NCI-H748 treated with DMSO at 0.1 percent for 48 hours (cell line): ENCODE measurements around the gene NEK2.
A peak's percentile ranks its signal among the peaks of the same experiment; 100 is the strongest.
"Not testable (repeated sequence)": the region's sequence is repeated elsewhere in the genome, so short reads cannot be mapped to it uniquely, and the experiment has no call there.

Source experiments
- DNase-seq: peaks from one replicate; lab custom pipeline; 2025; lab: John Stamatoyannopoulos, UW

Gene NEK2

DNA sequence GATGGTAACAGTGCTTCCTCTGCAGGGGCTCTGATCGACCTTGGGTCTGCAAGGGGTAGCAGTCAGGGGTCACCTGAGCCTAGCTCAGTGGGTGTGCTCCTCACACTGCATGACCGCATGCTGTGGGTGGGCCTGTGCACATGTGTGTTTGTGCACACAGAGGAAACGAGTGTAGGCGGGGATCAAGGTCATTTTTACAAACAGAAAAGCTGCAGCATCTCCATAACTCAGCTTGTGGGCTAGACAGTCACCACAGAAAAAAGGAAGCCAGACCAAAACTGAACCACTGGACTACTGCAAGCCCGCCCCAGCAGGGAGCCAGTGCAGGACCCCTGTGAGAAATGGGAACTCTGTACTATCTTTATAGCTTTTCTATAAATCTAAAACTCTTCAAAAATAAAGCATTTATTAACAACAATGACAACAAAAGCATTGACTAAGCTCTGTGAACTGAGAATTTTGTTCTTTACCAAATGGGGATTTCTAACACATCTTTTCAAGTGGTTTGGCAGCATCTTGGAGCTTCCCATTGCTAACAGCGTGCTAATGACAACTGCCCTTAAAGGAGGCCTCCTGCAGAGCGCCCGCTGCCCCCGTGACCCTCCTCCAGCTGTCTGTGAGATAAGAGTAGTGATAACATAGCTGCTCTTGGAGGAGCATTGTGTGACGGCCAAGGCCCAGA lies 19.9 kb upstream of the NEK2 start:
- DNase-seq, result no peak

DNA sequence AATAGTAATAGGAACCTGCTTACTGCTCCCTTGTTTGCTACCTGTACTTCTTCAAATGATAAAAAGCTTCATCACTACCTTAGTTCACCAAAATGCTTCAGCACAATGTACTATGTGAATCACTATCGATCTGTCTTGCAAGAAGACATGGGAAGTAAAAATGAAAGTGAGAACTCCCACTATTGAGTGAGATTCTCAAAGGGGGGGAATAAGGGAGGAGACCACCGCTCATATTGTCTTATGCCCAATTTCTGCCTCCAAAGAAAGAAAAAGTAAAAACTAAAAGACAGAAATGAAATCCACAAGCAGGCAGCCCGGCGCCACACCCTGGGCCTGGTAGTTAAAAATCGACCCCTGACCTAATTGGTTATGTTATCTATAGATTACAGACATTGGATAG lies 18.5 kb upstream of the NEK2 start:
- not testable (repeated sequence) for DNase-seq

DNA sequence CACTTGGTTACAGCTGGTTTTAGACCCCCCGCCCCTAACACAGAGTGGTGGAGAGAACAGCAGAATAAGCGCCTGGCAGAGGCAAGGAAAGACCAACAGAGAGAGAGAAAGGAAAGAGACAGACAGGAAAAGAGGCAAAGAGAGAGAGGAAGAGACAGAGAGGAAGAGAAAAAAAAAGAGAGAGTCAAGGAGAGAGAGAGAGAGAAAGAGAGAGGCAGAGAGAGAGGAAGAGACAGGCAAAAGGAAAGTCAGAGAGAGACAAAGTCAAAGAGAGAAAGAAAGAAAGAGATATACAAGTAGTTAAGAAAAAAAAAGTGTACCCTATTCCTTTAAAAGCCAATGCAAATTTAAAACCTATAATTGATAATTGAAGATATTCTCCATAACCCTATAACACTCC lies 13.0 kb upstream of the NEK2 start:
- DNase-seq, result no peak

DNA sequence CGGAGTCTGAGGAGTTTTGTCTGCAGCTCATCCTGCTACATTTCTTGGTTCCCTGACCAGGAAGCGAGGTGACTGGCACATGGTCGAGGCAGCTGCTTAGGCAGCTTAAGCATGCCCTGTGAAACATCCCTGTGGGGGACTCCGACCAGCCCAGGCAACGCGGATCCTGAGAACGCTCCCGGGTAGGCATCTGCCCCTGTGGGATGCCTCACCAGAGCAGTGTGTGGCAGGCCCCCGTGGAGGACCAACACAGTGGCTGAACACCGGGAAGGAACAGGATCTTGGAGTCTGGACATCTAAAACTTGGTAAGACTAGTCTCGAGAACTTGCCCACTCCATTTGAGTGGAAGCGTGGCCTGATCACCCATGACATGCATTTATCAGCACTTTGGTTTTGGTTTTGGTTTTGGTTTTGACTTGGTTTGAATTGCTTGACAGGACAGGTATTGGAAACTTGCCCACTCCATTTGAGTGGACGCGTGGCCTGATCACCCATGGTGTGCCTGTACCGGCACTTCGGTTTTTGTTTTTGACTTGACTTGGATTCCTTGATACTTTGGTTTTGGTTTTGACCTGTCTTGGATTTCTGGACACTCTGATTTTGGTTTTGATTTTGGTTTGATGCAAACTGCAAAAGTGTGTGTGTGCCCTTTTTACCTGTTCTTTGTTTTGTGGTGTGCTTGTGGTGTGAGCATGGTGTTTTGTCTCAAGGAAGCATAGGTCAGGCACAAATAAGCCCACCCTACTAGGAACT lies 12.2 kb upstream of the NEK2 start:
- no peak for DNase-seq

DNA sequence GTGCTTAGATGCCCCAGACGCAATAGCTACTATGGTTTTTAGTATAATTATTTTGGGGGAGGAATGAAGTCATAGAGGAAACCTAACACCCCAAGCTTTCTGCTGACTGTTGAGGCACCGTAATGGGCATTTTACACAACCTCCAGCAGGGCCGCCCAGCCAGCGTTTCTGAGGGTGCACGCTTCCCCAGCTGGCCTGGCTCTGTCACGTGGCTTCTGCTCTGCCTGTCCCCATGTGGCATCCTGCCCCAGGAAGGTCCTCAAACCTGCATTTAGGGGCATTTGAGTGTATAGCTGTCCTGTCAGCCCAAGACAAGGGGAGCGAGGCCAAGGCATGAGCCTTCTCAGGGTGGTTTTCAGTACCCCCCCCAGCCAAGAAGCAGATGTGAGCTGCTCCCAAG lies 10.4 kb upstream of the NEK2 start:
- DNase-seq, result no peak

DNA sequence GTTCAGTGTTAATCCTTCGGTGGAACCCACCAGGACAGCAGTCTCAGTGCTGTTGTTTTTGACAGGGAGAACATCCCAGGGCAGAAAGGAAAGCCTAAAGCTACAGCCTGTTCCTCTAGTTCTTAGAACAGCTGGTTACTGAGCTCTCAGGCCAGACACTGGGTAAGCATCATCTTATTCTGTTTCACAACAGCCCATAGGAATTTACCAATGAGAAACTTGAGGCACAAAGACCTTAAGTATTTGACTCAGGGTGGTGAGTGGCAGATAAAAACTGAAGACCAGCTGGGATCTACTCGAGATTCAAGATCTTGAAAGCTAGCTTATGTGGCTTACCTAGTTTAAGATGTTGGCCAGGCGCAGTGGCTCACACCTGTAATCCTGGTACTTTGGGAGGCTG lies 9.4 kb upstream of the NEK2 start:
- no peak for DNase-seq

DNA sequence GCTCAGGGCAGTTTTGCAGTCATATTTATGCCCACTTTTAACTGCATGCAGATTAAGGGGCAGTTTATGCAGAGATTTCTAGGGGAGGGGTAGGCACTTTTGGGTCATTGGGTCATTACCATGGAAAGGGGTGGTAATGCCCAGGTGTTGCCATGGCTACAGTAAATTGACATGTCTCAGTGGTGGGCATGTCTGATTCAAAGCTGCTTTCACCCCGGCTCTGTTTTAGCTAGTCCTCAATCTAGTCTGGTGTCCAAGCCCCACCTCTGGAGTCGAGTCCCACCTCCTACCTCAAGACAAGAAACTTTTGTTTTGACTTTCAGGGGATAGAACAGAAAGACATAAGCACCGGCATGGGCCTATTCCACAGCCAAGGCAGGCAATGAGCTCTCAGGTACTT lies 8.9 kb upstream of the NEK2 start:
- no peak for DNase-seq

DNA sequence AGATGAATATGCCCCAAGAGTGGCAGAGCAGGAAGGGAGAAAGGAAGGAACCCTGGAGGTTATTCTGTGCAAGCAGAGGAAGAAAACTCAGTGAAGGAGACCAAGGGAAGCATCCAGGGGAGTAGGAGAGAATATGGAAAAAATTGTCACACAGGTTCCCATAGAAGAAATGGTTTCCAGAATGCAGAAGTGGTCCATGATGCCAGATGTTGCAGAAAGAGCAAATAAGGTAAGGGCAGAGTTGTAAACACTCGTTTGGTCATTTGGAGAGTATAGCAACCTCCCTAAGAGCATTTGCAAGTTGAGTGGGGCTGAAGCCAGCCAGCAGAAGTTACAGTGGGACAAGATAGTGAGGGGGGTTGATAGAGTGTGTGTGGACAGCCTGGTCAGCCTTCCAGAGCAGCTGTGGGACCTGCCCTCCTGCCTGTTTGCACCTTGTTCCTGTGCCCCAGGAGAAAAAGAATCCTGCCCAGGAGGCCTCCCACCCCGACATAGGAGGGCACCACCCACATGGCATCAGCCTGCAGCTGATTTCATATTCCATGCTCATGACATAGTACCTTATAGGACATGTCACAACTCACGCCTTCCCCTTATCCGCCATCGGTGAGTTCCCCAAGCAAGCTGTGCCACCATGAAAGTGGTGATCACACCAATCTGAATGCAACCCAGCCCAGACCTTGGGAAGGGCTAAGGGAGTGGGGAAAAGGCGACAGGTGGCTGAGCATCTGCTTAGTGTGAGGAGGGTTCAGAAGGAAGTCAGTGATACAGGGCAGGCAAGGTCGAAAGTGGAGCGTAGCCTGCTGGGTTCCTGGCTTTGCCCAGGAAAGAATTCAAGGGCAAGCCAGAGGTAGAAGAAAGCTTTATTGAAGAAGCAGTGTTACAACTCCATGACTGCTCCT lies 8.2 kb upstream of the NEK2 start:
- no peak for DNase-seq

DNA sequence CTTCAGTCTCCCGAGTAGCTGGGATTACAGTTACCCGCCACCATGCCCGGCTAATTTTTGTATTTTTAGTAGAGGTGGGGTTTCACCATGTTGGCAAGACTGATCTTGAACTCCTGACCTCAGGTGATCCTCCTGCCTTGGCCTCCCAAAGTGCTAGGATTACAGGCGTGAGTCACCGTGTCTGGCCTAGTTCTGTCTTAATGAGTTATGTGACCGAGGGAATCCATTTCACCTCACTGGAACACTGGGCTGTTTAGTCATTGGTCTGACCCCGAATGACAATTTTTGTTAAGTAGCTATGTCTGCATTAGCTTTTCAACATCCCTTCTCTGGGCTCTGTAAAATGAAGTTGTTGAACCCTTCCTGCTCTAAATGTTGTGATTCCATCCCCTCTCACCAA lies 6.8 kb upstream of the NEK2 start:
- not testable (repeated sequence) for DNase-seq

DNA sequence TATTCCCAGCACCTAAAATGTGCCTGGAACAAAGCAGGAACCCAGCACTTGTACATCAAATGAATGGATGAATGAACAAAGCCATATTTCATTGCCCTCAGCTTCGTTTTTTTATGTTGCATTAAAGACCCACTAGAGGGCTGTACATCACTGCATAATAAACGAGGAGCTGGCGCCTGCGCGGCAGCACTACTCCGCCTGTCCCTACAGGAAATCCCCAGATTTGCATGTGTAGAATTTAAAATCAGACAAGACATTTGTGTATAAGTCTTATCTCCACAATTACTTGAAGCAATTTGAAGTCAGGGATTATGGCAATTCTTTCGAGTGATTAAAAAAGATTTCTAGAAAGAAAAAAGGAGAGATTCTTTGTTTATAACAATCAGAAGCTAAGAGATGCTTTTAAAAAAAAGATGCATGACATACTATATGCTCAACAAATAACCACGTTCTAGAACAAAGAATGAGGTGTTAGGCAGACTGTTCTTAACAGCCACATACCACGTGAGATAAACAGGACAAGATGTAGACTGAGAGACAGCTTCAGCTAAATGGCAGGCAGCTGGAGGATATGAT lies 5.4 kb upstream of the NEK2 start:
- DNase-seq, result peak; percentile 60

DNA sequence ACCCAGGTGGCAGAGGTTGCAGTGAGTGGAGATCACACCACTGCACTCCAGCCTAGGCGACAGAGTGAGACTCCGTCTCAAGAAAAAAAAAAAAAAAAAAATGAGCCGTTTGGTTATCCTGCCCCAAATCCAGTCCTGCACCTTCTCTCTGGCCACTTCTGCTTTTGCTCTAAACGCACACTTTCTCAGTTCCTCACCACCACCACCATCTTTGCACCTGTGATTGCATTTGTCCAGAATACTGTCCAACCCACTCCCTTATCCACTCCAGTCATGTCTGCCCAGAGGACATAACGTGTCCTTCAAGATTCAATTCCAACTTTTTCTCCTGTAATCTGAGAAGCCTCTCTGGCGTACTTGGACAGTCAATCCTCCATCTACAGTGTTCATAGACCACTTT lies 2.2 kb upstream of the NEK2 start:
- DNase-seq, result no peak

DNA sequence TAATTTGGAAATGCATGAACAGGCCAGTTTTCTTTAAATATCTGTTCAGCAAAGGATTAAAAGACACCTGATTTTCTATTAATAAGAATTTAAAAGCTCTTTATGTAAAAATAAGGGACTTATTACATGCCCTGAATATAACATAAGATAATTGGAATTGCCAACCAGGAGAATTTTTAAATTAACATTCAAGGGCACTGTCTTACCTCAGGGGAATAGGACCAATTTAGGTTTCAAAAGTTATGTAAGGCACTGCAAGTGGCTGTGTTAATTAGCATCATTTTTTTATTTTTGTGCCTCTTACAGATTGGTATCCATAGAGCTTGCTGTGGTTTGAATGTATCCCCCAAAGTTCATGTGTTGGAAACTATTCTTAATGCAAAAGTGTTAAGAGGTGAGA lies 1.3 kb upstream of the NEK2 start:
- DNase-seq, result no peak

DNA sequence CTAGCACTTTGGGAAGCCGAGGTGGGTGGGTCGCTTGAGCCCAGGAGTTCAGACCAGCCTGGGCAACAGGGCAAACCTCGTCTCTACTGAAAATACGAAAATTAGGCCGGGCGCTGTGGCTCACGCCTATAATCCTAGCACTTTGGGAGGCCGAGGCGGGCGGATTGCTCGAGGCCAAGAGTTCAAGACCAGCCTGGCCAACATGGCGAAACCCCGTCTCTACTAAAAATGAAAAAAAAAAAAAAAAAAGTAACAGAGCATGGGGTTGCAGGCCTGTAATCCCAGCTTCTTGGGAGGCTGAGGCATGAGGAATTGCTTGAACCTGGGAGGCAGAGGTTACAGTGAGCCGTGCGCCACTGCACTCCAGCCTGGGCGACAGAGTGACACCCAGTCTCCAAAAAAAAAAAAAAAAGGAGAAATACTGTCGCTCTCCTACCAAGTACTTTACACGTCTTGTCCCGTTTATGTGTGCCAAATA lies 724 bp upstream of the NEK2 start:
- no peak for DNase-seq

DNA sequence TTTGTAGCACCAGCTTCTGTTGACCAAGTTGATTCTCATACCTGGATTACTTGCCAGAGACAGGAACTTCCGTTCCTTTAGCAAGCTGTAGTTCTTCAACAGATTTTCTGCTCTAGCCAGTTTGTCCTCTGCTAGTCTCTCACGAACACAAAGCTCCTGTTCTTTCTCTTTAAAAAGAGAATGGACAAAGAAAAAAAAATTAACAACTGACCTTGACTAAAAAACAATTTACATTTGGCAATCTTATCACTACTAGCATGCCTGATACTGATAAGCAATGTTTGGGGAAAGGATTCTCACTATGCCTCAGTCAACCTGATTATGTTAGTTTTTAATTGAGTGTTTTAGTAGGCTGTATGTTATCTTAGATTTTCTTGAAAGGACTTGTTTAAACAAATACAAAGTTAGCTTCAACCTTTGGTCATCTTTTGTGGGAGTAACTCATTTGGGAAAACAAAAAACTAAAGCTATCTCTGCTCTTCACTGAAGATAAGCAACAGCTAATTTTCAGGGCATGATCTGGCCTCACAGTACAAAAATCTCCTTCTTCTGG lies 8.3 kb downstream of the NEK2 start:
- no peak for DNase-seq

DNA sequence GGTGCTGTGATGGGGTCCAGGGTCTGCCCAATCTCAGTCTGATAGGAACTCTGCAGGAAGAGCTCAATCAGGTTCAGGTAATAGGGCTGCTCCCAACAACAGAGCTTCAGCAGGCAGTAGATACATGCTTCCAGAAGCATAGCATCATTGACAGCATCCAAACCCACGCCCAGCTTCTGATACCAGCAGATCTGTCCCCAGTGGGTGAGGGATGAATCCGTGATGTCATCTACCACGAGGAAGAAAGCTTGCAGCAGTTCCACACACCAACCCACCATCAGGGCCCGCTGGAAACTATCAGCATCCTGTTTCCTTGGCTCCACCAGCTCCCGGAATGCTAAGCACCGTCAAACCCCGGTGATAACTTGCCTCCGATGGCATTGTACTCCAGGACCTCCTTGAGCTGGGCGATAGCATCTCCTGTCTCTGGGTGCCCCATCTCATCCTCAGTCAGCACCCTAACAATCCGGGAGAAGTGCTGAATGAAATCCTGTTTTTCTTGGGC lies 14.7 kb downstream of the NEK2 start:
- no peak for DNase-seq

DNA sequence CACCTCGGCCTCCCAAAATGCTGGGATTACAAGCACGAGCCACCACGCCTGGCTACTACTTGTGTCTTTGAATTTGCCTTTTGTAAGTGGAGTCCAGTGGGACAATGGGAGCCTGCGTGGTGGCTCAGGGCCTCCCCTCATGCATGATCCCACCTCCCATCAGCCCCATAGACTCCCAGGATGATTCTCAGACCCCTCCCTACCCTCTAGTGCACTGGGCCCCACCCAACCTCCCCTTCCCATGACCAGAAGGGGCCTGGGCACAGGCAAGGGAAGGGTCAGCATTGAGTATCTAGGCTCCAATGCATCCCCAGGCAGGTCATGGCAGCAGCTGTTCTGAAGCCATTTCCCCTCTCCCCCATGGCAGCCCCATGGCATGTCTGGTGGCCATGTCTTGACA lies 18.7 kb downstream of the NEK2 start:
- no peak for DNase-seq

DNA sequence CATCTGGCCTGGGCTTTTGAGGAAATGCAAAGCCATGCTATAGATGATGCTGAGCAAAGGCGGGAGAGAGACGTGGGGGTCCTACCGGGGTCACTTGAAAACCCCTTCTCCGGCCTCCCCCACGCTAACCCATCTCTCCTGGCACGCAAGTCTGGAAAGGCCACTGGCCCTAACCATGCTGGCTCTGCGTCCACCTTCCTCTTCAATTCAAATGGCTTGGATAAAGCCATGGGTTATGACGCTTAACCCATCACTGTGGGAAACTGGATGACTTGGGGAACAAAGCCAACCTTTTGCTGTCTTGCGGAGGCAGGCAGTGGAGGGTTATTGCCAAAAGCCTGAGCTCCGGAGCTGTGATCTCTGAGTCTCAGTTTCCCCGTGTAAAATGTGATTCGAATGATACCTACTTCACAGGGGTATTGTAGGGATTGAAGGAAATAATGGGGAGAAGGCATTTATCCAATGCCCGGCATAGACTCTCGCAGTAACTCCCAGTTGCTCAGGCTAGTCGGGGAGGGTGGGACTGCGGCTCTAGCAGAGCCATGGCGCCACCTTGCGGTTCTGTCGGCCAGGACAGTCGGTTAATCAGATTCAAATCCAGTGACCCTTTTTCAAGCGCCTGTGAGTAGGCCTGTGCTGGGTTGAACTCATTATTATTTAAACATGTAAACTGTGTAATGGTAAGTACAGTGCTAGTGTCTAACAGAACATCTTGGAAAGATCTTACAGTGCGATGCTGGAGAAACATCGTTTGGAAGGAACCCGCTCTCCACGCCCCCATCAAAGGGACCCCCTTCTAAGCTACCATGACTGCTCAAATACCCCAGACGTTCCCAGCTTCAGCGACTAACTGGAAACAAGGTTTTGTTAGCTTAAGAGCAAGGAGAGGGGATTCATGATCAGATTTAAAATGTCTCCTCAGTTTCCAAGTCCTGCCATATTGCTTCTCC lies 20.3 kb downstream of the NEK2 start:
- peak; percentile 61 for DNase-seq

DNA sequence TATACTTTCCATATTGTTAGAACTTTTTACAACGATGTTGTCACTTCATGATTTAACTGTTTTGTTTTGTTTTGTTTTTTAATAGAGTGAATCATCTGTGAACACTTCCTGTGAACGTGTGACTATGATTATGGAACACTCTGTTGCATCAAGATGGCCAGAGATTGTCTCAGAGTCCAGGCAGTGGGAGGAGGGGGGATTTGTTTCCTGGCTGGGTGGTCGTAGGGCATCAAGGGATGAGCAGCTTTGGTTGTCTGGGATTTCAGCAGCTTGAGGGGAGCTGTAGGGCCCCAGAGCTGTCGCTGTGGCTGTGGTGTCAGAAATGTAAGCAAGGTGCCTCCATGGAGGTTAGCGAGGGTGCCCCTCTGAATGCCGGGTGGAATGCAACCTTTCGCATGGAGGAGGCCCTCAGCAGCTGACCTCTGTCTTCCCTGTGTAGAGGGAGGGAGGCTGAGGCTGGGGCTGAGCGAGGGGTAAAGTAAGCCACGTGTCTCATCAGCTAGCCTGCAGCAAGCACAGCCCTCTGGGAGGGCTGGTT lies 21.4 kb downstream of the NEK2 start:
- DNase-seq, result no peak

DNA sequence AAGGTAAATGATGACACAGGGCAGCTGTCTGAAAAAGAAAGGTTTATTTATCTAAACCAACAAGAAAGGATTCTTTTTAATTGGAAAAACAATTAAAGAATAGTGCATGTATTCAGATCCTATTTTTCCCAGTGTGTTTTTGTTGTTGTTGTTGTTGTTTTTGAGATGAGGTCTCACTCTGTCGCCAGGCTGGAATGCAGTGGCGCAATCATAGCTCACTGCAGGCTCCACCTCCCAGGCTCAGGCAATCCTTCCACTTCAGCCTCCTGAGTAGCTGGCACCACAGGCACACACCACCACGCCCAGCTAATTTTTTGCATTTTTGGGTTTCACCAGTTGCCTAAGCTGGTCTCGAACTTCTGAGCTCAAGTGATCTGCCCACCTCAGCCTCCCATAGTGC lies 22.1 kb downstream of the NEK2 start:
- DNase-seq, result no peak

DNA sequence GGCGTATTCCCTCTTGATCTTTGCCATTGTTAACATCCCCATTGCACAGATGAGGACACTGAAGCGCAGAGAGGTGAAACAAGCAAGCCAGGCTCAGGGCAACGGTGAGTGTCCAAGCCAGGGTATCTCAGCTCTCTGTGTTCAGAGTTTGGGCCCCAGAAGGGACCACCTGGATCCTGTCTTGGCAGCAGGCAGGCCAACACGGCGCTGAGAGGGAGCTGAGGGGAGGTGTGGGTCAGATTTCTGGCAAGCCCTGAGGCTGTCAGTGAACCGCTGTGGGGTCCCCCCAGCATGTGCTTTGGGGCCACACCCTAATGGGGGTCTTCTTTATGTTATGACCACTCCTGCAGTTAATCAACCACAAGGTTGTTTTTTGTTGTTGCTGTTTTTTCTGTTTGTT lies 23.1 kb downstream of the NEK2 start:
- DNase-seq, result no peak
